Measurements from ENCODE around the gene ZNF280C. TPM values are rescaled to one million over a fixed set of nuclear protein-coding genes. Genes with fewer than 3 reads are reported as not detected.
A peak's percentile ranks its signal among the peaks of the same experiment; 100 is the strongest.
"Not testable (repeated sequence)": the region's sequence is repeated elsewhere in the genome, so short reads cannot be mapped to it uniquely, and the experiment has no call there.

Gene ZNF280C
- polyA plus RNA-seq, 6 donors from 2014 or later = 3.0 to 6.9 (median 3.4) TPM

DNA sequence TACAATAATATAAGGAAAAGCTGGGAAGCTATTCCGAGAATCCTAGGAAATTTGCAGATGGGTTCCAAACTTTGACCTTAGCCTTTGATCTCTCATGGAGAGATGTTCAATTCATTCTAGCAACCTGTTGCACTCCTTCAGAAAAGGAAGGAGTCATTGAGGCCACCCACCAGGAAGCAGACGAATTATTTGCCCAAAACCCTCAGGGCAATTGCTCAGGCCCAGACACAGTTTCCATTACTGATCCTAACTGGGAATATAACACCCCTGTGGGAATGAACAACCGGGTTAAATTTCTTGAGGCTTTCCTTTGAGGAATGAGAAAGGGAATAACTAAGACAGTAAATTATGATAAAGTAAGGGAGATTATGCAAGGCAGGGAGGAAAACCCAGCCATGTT lies 13.5 kb upstream of the ZNF280C start:
- H3K36me3 Mint-ChIP-seq = no peaks in the 10 kb centered on the region
- no peaks in the 10 kb centered on the region for H3K4me1 Mint-ChIP-seq
- H3K27me3 Mint-ChIP-seq = peaks cover 0 to 32% (median 16%) of the 10 kb centered on the region in 3 donors
- no peak overlapping the region for H3K4me3 Mint-ChIP-seq
- no peak for ATAC-seq (ENCODE audit: low read depth in 2 of 2)
- no peak for DNase-seq
- H3K9me3 Mint-ChIP-seq = peaks cover 0 to 8% (median 0%) of the 10 kb centered on the region in 7 donors
- H3K27ac Mint-ChIP-seq = no peak overlapping the region

DNA sequence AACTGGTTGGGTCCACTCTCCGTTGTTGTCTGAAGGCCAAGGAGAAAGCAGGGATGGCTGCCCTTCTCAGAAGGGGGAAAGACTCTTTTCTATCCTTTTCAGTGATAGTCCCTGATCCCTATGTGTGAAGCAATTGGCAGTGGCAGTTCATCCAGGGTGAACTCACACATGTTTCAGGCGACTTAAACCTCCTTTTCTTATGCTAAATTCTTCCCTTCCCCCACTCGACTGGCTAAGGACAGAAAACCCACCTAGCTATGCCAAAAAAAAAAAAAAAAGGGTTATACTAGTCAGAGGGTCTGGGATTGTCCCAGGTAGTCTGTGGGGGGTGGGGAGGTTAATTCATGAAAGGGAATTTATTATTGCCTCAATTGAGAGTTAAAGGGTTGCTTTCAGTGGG lies 12.2 kb upstream of the ZNF280C start:
- DNase-seq (no peak), ATAC-seq (ENCODE audit: low read depth in 2 of 2) (no peak)
- Mint-ChIP-seq H3K27me3 (peaks cover 0 to 32% (median 16%) of the 10 kb centered on the region in 3 donors), H3K9me3 (peaks cover 0 to 8% (median 0%) of the 10 kb centered on the region in 7 donors), H3K36me3 (no peaks in the 10 kb centered on the region), H3K27ac (no peak overlapping the region), H3K4me3 (no peak overlapping the region), H3K4me1 (no peaks in the 10 kb centered on the region)

GRCh38 chrX:130272253-130272652 lies 3.6 kb upstream of the ZNF280C start:
- DNase-seq; H3K27me3 Mint-ChIP-seq; H3K27ac Mint-ChIP-seq; H3K4me3 Mint-ChIP-seq; H3K4me1 Mint-ChIP-seq; ATAC-seq (ENCODE audit: low read depth in 2 of 2); H3K36me3 Mint-ChIP-seq: not testable (repeated sequence)
- H3K9me3 Mint-ChIP-seq = peaks cover 0 to 10% (median 5%) of the 10 kb centered on the region in 7 donors

- H3K36me3 Mint-ChIP-seq; ATAC-seq (ENCODE audit: low read depth in 2 of 2); DNase-seq; H3K27me3 Mint-ChIP-seq; H3K27ac Mint-ChIP-seq: not testable (repeated sequence)
- Mint-ChIP-seq H3K4me3 (peak overlapping the region in 1 of 8 donors; percentile 95), H3K9me3 (peaks cover 0 to 10% (median 5%) of the 10 kb centered on the region in 7 donors), H3K4me1 (peaks cover 0 to 13% (median 3%) of the 10 kb centered on the region in 3 donors)
Observed at GRCh38 chrX:130269391-130269790, 692 bp upstream of the ZNF280C start.

DNA sequence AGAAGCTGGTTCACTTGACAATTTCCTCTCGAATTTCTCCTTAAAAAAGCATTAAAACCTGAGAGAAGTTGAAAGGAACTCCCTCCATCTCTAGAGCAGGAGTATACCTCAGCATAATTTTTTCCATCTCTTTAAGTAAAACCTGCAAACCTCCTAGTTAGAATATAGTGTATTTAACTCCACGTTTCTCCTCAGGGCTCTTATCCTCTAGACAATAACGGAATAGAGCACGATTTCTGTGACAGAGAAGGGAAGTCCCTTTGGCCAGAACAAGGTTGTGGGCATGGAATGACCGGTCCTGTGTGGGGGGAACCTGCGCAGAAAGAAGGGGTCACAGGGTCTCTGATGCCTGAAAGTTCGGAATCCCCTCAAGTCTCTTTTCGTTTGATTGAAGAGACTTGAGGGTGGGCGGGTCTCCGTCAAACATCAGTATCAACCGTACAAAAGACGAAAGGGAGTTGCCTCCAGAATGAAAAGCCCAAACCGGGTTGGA lies 697 bp downstream of the ZNF280C start:
- Mint-ChIP-seq H3K27me3 (no peaks in the 10 kb centered on the region), H3K9me3 (peaks cover 0 to 10% (median 5%) of the 10 kb centered on the region in 7 donors), H3K27ac (peak overlapping the region in 5 of 6 donors; percentile 86 to 97 (median 88)), H3K4me1 (peaks cover 0 to 13% (median 3%) of the 10 kb centered on the region in 3 donors), H3K4me3 (peak overlapping the region; percentile 82 to 95 (median 91)), H3K36me3 (no peaks in the 10 kb centered on the region)
- DNase-seq (no peak), ATAC-seq (ENCODE audit: low read depth in 2 of 2) (no peak)

GRCh38 chrX:130264573-130264972 lies 4.1 kb downstream of the ZNF280C start:
- Mint-ChIP-seq H3K9me3 (peaks cover 0 to 7% (median 0%) of the 10 kb centered on the region in 7 donors), H3K27me3 (no peaks in the 10 kb centered on the region), H3K27ac (no peak overlapping the region), H3K4me3 (no peak overlapping the region), H3K36me3 (peaks cover 0 to under 1% of the 10 kb centered on the region in 2 donors), H3K4me1 (peaks cover 0 to 13% (median 3%) of the 10 kb centered on the region in 3 donors)
- DNase-seq (no peak), ATAC-seq (ENCODE audit: low read depth in 2 of 2) (no peak)

DNA sequence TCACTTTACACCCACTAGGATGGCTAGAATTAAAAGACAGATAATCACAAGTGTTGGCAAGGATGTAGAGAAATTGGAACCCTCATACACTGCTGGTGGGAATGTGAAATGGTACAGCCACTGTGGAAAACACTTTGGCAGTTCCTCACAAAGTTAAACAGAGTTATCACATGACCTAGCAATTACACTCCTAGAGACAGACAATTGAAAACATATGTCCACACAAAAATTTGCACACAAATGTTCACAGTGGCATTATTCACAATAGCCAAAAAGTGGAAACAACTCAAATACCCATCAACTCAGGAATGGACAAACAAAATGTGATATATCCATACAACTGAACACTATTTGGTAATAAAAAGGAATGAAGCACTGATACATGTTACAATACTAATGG lies 5.7 kb downstream of the ZNF280C start:
- Mint-ChIP-seq H3K36me3 (peaks cover 0 to 5% of the 10 kb centered on the region in 2 donors), H3K27ac (no peak overlapping the region), H3K4me1 (peaks cover 0 to 11% (median 2%) of the 10 kb centered on the region in 3 donors), H3K27me3 (no peaks in the 10 kb centered on the region), H3K9me3 (no peaks in the 10 kb centered on the region), H3K4me3 (no peak overlapping the region)
- no peak for DNase-seq
- ATAC-seq (ENCODE audit: low read depth in 2 of 2) = no peak

DNA sequence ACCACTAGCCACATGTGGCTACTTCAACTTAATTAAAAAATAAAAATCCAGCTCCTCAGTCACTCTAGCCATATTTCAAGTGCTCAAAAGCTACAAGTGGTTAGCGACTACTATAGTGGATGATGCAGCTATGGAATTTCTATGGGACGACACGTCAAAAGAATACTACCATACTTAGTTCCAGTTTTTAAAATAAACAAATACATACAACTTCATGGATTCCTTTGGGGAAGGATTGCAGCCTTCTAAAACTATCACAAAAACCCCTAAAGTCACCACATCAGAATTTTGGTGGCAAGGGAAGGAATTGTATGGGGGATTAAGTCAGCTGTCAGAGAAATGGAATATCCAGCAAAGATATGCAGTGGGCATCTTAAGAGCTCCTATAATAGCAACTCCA lies 6.5 kb downstream of the ZNF280C start:
- no peak overlapping the region for H3K4me3 Mint-ChIP-seq
- no peaks in the 10 kb centered on the region for H3K9me3 Mint-ChIP-seq
- no peak for ATAC-seq (ENCODE audit: low read depth in 2 of 2)
- H3K27me3 Mint-ChIP-seq = no peaks in the 10 kb centered on the region
- no peak for DNase-seq
- peaks cover 0 to 3% (median 0%) of the 10 kb centered on the region in 3 donors for H3K4me1 Mint-ChIP-seq
- peaks cover 0 to 5% of the 10 kb centered on the region in 2 donors for H3K36me3 Mint-ChIP-seq
- H3K27ac Mint-ChIP-seq = no peak overlapping the region

DNA sequence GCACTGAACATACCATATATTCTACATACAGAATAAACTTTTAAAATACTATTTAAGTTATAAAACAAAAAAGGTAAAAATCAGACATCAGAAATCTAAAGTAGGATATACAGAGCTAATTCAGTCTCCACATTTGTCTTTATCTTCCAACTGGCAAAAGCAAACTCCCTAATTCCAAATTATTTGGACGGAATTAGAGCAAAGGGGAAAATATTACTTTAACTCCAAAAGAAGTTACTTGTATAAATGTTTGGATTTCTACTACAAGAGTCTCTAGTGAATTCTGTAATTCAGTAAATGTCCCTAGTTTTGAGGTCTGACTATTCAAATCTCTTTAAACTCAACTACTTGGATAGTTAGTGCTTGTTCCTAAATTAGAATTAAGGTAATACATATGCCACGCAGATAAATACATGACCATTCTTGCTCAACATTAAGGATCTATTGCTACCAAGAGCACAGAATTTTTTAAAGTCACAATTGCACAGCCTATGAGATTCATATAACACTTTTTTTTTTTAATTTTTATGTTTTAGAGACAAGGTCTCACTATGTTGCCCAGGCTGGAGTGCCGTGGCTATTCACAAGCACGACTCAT lies 7.3 kb downstream of the ZNF280C start:
- Mint-ChIP-seq H3K4me3 (no peak overlapping the region), H3K4me1 (no peaks in the 10 kb centered on the region), H3K27ac (no peak overlapping the region), H3K36me3 (peaks cover 0 to 5% of the 10 kb centered on the region in 2 donors), H3K9me3 (no peaks in the 10 kb centered on the region), H3K27me3 (no peaks in the 10 kb centered on the region)
- ATAC-seq (ENCODE audit: low read depth in 2 of 2) (no peak), DNase-seq (no peak)

- no peaks in the 10 kb centered on the region for H3K4me1 Mint-ChIP-seq
- DNase-seq = no peak
- no peak overlapping the region for H3K4me3 Mint-ChIP-seq
- H3K9me3 Mint-ChIP-seq = peaks cover 0 to 4% (median 0%) of the 10 kb centered on the region in 7 donors
- ATAC-seq (ENCODE audit: low read depth in 2 of 2) = no peak
- H3K36me3 Mint-ChIP-seq = peaks cover 0 to 5% of the 10 kb centered on the region in 2 donors
- H3K27ac Mint-ChIP-seq = no peak overlapping the region
- no peaks in the 10 kb centered on the region for H3K27me3 Mint-ChIP-seq
Observed at GRCh38 chrX:130260316-130260715, 8.4 kb downstream of the ZNF280C start.

GRCh38 chrX:130253916-130254315 lies 14.8 kb downstream of the ZNF280C start:
- no peak for ATAC-seq (ENCODE audit: low read depth in 2 of 2)
- no peaks in the 10 kb centered on the region for H3K4me1 Mint-ChIP-seq
- no peak overlapping the region for H3K4me3 Mint-ChIP-seq
- no peak for DNase-seq
- H3K27me3 Mint-ChIP-seq = no peaks in the 10 kb centered on the region
- no peaks in the 10 kb centered on the region for H3K36me3 Mint-ChIP-seq
- peak overlapping the region in 1 of 6 donors; percentile 0 for H3K27ac Mint-ChIP-seq
- peaks cover 0 to 4% (median 0%) of the 10 kb centered on the region in 7 donors for H3K9me3 Mint-ChIP-seq

DNA sequence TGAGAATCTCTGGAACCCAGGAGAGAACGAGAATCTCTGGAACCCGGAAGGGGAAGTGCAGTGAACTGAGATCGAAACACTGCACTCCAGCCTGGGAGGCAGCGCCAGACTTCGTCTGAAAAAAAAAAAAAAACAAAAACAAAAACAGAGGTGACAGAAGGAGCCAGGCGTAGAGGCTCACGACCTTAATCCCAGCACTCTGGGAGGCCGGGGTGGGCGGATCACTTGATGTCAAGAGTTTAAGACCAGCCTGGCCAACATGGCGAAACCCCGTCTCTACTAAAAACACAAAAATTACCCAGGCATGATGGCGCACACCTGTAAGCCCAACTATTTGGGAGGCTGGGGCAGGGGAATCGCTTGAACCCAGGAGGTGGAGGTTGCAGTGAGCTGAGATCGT lies 17.0 kb downstream of the ZNF280C start:
- Mint-ChIP-seq H3K27me3 (no peaks in the 10 kb centered on the region), H3K9me3 (peaks cover 0 to 5% (median 0%) of the 10 kb centered on the region in 7 donors), H3K27ac (no peak overlapping the region), H3K4me1 (no peaks in the 10 kb centered on the region), H3K4me3 (no peak overlapping the region), H3K36me3 (no peaks in the 10 kb centered on the region)
- DNase-seq = no peak
- no peak for ATAC-seq (ENCODE audit: low read depth in 2 of 2)

- peak overlapping the region in 1 of 6 donors; percentile 80 for H3K27ac Mint-ChIP-seq
- no peak for ATAC-seq (ENCODE audit: low read depth in 2 of 2)
- H3K9me3 Mint-ChIP-seq = peaks cover 0 to 5% (median 0%) of the 10 kb centered on the region in 7 donors
- no peaks in the 10 kb centered on the region for H3K27me3 Mint-ChIP-seq
- DNase-seq = no peak
- H3K4me1 Mint-ChIP-seq = no peaks in the 10 kb centered on the region
- no peak overlapping the region for H3K4me3 Mint-ChIP-seq
- H3K36me3 Mint-ChIP-seq = no peaks in the 10 kb centered on the region
Observed at GRCh38 chrX:130247996-130248395, 20.7 kb downstream of the ZNF280C start.

- ATAC-seq (ENCODE audit: low read depth in 2 of 2) (no peak), DNase-seq (no peak)
- no peak overlapping the region for H3K4me3 Mint-ChIP-seq
- no peaks in the 10 kb centered on the region for H3K36me3 Mint-ChIP-seq
- H3K27me3 Mint-ChIP-seq = no peaks in the 10 kb centered on the region
- no peaks in the 10 kb centered on the region for H3K4me1 Mint-ChIP-seq
- H3K9me3 Mint-ChIP-seq = peaks cover 0 to 3% (median 0%) of the 10 kb centered on the region in 7 donors
- no peak overlapping the region for H3K27ac Mint-ChIP-seq
Observed at GRCh38 chrX:130246084-130246483, 22.6 kb downstream of the ZNF280C start.

Data from naive B cell (primary cell).